GM23248 (cell line): ENCODE measurements around the gene RSPH9.

ENCODE experiments used
- EZH2 ChIP-seq: fragments of 200-600 bp; sonication (generic); IDR thresholded peaks from 2 replicates; pipeline ENCODE4 v1.6.1; 2018; ENCODE audit warnings: antibody characterized with exemption, mild to moderate bottlenecking; ENCODE audit not compliant: insufficient read depth, poor library complexity, severe bottlenecking
- EZH2phosphoT487 ChIP-seq: fragments of 200-600 bp; sonication (generic); IDR thresholded peaks from 2 replicates; pipeline ENCODE4 v1.6.1; 2018; ENCODE audit warnings: antibody characterized with exemption, moderate library complexity, mild to moderate bottlenecking, low read depth; ENCODE audit not compliant: insufficient read depth

GRCh38 chr6:43644940-43645612 lies at the start of gene RSPH9:
- TF ChIP-seq EZH2: no peak
- no peak for TF ChIP-seq EZH2phosphoT487
